A549 (cell line): ENCODE results near the gene FRMD1.

Source experiments
- EP300 ChIP-seq, 2 experiments: fragments of >200 bp; sonication (Bioruptor Twin); formaldehyde crosslinking; IDR thresholded peaks; 2 replicates in 1 of 2; 3 replicates in 1 of 2; pipeline ENCODE4 v1.6.1; 2016 to 2017
- ESRRA ChIP-seq: fragments of 150-350 bp; IDR thresholded peaks from 2 replicates; pipeline ENCODE4 v1.6.1; 2014; ENCODE audit warnings: mild to moderate bottlenecking, low read length, borderline replicate concordance
- JUN ChIP-seq, 2 experiments: fragments of >200 bp; sonication (Bioruptor Twin); formaldehyde crosslinking; IDR thresholded peaks; 2 replicates in 1 of 2; 3 replicates in 1 of 2; pipeline ENCODE4 v1.6.1; 2016 to 2017
- NPAS2 ChIP-seq: fragments of 250-450 bp; sonication (Bioruptor Pico); IDR thresholded peaks from 2 replicates; pipeline ENCODE4 v1.8.0; 2022; ENCODE audit warnings: mild to moderate bottlenecking, moderate library complexity, borderline replicate concordance
- POLR2A ChIP-seq: IDR thresholded peaks from 2 replicates; pipeline ENCODE4 v1.6.1; 2012; ENCODE audit warnings: mild to moderate bottlenecking, low read length
- RAD21 ChIP-seq, 2 experiments: fragments of >200 bp in 1 of 2; sonication (Bioruptor Twin) in 1 of 2; formaldehyde crosslinking in 1 of 2; IDR thresholded peaks in 1 of 2; conservative IDR thresholded peaks in 1 of 2; 2 replicates in 1 of 2; 3 replicates in 1 of 2; pipeline ENCODE4 v1.6.1; 2012 to 2018; ENCODE audit warnings: inconsistent platforms in 1 of 2
- RCOR1 ChIP-seq: fragments of 150-350 bp; IDR thresholded peaks from 2 replicates; pipeline ENCODE4 v1.6.1; 2014; ENCODE audit warnings: antibody characterized with exemption, low read length, low read depth
- RFX5 ChIP-seq: fragments of 450-650 bp; IDR thresholded peaks from 2 replicates; pipeline ENCODE4 v1.7.1; 2014; ENCODE audit warnings: antibody characterized with exemption, mild to moderate bottlenecking, moderate library complexity
- RNF2 ChIP-seq: fragments of 200-600 bp; sonication (generic); IDR thresholded peaks from 2 replicates; pipeline ENCODE4 v1.6.1; 2016; ENCODE audit warnings: low read depth, mild to moderate bottlenecking, antibody characterized with exemption, moderate library complexity, borderline replicate concordance
- SMC3 ChIP-seq: fragments of >200 bp; sonication (Bioruptor Twin); formaldehyde crosslinking; IDR thresholded peaks from 3 replicates; pipeline ENCODE4 v1.6.1; 2018; ENCODE audit warnings: inconsistent platforms
- TF ChIP-seq, protein P1 (sequence below): IDR thresholded peaks from 2 replicates; pipeline ENCODE4 v1.6.1; 2012
- TF ChIP-seq, protein P2 (sequence below): fragments of >200 bp; sonication (Bioruptor Twin); formaldehyde crosslinking; IDR thresholded peaks from 3 replicates; pipeline ENCODE4 v1.5.1; 2016

DNA sequence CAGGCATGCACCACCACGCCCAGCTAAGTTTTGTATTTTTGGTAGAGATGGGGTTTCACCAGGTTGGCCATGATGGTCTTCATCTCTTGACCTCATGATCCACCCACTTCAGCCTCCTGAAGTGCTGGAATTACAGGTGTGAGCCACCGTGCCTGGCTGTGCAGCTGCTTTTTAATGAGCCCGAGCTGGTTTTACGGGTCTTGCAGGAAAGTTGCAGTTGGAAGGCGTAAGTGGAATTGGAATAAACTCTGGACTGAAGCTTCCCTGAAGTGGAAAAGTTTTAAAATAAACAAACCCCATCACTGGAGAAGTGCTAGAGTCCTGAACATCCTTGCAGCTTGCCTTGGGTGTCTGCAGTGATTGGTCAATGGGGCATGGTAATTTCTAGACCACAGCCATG lies 41.2 kb downstream of the FRMD1 start:
- TF ChIP-seq, protein P1, sequence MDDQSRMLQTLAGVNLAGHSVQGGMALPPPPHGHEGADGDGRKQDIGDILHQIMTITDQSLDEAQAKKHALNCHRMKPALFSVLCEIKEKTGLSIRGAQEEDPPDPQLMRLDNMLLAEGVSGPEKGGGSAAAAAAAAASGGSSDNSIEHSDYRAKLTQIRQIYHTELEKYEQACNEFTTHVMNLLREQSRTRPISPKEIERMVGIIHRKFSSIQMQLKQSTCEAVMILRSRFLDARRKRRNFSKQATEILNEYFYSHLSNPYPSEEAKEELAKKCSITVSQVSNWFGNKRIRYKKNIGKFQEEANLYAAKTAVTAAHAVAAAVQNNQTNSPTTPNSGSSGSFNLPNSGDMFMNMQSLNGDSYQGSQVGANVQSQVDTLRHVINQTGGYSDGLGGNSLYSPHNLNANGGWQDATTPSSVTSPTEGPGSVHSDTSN: no peak
- no peak for TF ChIP-seq RCOR1
- TF ChIP-seq, protein P2, sequence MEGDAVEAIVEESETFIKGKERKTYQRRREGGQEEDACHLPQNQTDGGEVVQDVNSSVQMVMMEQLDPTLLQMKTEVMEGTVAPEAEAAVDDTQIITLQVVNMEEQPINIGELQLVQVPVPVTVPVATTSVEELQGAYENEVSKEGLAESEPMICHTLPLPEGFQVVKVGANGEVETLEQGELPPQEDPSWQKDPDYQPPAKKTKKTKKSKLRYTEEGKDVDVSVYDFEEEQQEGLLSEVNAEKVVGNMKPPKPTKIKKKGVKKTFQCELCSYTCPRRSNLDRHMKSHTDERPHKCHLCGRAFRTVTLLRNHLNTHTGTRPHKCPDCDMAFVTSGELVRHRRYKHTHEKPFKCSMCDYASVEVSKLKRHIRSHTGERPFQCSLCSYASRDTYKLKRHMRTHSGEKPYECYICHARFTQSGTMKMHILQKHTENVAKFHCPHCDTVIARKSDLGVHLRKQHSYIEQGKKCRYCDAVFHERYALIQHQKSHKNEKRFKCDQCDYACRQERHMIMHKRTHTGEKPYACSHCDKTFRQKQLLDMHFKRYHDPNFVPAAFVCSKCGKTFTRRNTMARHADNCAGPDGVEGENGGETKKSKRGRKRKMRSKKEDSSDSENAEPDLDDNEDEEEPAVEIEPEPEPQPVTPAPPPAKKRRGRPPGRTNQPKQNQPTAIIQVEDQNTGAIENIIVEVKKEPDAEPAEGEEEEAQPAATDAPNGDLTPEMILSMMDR: no peak
- TF ChIP-seq EP300 (IDR thresholded peaks at IDR 0.05): no peak
- no peak for TF ChIP-seq JUN (IDR thresholded peaks at IDR 0.05)
- TF ChIP-seq POLR2A: no peak
- no peak for TF ChIP-seq SMC3
- TF ChIP-seq RAD21 (conservative IDR thresholded peaks at IDR 0.05 in 1 of 2, IDR thresholded peaks at IDR 0.05 in 1 of 2): no peak
- no peak for TF ChIP-seq ESRRA
- TF ChIP-seq NPAS2 (CRISPR knock-in tag): no peak
- no peak for TF ChIP-seq RFX5
- TF ChIP-seq RNF2: no peak
